Fibroblast of gingiva (primary cell): ENCODE results near the gene ATP2C2.
"Not testable (repeated sequence)": the region's sequence is repeated elsewhere in the genome, so short reads cannot be mapped to it uniquely, and the experiment has no call there.

Source experiments
- DNase-seq: peaks from one replicate; pipeline ENCODE4 v3.0.0-alpha.2; 2011; ENCODE audit warnings: low read depth

Gene ATP2C2

GRCh38 chr16:84367750-84368307 lies 509 bp upstream of the ATP2C2 start:
- DNase-seq = no peak

GRCh38 chr16:84369105-84369504 lies 767 bp downstream of the ATP2C2 start:
- no peak for DNase-seq

- no peak for DNase-seq
Observed at GRCh38 chr16:84369938-84370627, 1.7 kb downstream of the ATP2C2 start.

GRCh38 chr16:84370723-84371552 lies 2.6 kb downstream of the ATP2C2 start:
- DNase-seq = no peak

- DNase-seq = no peak
Observed at GRCh38 chr16:84371553-84371865, 3.2 kb downstream of the ATP2C2 start.

GRCh38 chr16:84373907-84374489 lies 5.7 kb downstream of the ATP2C2 start:
- no peak for DNase-seq

- DNase-seq = no peak
Observed at GRCh38 chr16:84378099-84378498, 9.8 kb downstream of the ATP2C2 start.

- DNase-seq = no peak
Observed at GRCh38 chr16:84378567-84378966, 10.2 kb downstream of the ATP2C2 start.

- DNase-seq = no peak
Observed at GRCh38 chr16:84379008-84379708, 10.8 kb downstream of the ATP2C2 start.

- DNase-seq = no peak
Observed at GRCh38 chr16:84379709-84380362, 11.5 kb downstream of the ATP2C2 start.

GRCh38 chr16:84380405-84380804 lies 12.1 kb downstream of the ATP2C2 start:
- no peak for DNase-seq

- no peak for DNase-seq
Observed at GRCh38 chr16:84382396-84382795, 14.1 kb downstream of the ATP2C2 start.

- DNase-seq = no peak
Observed at GRCh38 chr16:84383106-84383505, 14.8 kb downstream of the ATP2C2 start.

GRCh38 chr16:84386047-84386446 lies 17.7 kb downstream of the ATP2C2 start:
- no peak for DNase-seq

- no peak for DNase-seq
Observed at GRCh38 chr16:84387021-84387420, 18.7 kb downstream of the ATP2C2 start.

GRCh38 chr16:84390131-84390785 lies 21.9 kb downstream of the ATP2C2 start:
- DNase-seq = no peak

GRCh38 chr16:84391151-84392030 lies 23.1 kb downstream of the ATP2C2 start:
- no peak for DNase-seq

GRCh38 chr16:84392031-84392360 lies 23.7 kb downstream of the ATP2C2 start:
- DNase-seq = no peak

GRCh38 chr16:84396082-84396481 lies 27.7 kb downstream of the ATP2C2 start:
- not testable (repeated sequence) for DNase-seq

GRCh38 chr16:84396537-84397008 lies 28.2 kb downstream of the ATP2C2 start:
- DNase-seq = no peak
